Stimulated activated CD4-positive, alpha-beta T cell treated with anti-CD3 and anti-CD28 coated beads, Interleukin-4, amount 100 ng/mL, for 4 hours (primary cell): ENCODE measurements around the gene VANGL2.

ENCODE experiments used
- DNase-seq, 2 experiments: peaks; one replicate each; pipeline ENCODE4 v3.0.0-alpha.2; 2020

VANGL2 gene

DNA sequence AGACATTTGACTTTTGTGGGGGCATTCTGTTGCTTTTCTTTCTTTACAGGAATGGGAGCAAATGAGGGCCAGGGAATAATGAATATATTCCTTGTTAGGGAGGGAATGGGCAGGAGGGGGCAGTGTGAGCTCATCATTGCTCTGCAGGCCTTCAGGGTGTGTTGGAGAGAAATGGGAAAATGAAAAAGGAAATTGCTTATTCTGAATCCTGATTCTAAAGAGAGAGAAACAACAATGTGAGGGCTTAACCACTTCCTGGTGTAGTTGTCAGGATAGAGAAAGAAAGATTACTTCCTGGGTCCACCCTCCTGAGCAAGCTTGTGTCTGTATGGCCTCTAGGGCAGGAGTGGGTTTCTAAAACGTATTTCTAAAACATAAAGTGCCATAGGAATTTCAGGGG, 28.3 kb downstream of the VANGL2 start:
- peak; percentile 19 to 27 for DNase-seq

DNA sequence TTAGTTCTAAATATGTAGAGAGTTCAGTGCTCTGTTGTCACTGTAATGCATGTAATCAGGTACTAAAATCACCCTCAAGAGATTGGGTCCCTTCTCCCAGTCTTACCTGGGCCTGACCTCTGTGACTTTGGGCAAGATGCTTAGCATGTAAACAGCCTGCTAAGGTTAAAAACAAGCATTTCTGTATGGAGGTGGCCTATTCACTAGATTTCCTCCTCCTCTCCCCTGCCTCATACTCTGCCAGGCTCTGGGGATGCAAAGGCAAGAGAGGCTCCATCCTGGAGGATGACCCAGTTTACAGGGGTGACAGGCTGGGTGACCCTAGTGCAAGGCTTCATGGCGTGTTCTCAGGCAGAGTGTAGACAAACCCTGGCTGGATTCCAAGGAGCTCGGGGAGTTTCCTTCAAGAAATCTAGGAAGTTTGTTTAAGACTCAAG, 28.8 kb downstream of the VANGL2 start:
- DNase-seq, result no peak

DNA sequence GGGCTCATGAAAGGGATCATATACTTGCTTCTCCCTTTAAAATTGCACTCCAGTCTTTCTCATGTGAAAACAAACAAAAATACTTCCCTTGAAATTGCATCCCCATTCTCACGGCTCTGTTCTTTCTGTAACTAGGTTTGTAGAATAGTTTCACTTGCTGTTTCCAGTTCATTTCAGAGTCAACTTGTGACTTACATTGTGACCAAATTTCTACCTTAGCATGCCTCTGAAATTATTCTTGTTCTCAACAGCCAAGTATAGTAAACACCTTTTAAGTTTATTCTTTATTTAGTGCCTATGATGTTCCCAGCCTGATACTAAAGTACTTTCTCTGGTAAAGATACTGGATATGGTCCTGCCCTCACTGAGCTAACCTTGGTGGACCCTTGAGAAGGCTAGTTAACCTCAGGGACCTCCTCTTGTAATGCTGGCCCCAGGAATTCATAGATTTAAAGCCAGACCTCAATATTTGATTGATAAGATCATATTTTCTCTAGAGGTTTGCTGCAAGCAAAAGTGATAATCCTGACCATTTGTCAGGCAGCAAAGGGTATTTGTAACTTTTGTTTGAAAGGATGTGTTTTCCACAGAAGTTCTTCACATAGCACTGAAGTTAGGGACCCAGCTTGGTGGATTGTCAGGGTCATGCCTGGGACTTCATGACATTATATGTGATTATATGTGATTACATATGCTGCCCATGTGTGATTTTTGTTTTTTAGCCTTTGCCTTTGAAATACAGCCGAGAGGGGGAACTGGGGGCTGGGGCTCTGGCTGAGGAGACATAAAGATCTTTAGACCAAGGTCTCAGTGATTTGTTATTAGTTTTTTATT, 29.6 kb downstream of the VANGL2 start:
- DNase-seq, result no peak

DNA sequence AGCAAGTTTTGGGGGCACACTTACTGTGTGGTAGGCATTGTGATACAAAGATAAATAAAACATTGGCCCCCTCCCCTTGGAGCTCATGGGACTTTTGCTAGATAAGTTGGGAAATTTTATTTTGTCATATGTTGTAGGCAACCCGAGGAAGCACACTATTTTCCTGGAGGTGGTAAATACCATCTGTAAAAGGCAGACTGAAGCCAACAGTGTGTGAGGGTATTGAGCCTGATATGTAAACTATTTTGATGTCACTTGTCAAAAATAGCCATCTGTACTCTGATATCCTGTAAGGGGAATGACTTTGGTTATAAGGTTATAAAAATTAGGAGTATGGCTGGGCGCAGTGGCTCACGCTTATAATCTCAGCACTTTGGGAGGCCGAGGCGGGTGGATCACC, 30.6 kb downstream of the VANGL2 start:
- no peak for DNase-seq

DNA sequence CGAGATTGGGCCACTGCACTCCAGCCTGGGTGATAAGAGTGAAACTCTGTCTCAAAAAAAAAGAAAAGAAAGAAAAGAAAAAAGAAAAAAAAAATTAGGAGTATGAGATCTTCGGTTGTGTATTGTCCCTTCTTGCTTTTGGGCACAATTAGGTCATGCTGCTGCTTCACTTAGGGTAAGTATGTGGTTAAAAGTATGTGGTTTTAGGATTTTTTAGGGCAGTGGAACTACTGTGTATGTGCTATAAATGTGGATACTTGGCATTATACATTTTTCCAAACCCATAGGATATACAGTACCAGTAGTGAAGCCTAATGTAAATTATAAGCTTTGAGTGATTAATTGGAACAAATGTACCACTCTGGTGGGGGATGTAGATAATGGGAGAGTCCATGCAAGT, 31.2 kb downstream of the VANGL2 start:
- DNase-seq, result no peak

DNA sequence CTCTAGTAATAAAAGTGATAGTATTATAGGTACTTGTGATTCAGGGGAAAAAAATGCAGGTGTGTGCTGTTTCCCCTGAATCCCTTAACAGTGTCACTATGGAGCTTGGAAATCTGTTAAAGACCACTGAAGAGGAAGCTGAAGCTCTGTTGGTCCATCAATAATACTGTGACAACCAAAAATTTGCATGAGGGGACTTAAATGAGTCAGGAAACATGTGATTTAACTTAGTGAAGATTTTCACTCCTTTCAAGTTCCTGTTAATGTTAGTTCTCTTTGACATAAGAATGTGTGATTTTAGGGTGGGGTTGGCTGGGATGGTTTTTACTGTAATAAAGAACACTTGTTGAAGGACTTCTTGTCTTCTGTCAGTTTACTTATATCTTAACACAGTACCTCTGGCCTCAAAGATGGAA, 32.0 kb downstream of the VANGL2 start:
- no peak for DNase-seq

DNA sequence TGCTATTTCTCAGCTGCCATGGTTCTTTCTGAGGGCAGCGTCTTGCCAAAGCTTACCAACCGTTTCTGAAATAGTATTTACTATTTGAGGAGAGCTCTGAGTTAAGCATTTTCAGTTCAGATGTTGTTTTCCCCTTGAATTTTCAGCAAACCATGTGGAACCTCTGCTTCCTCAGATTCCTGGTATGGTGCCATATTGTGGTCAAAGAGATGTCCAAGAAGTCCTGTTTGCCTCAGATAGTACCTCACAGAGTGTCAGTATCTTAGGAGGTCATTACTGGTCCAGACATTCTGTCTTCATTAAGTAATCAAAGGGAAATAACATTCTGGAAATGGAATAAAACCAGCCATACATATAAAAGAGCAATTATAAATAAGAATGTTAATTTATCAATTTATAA, 36.6 kb downstream of the VANGL2 start:
- no peak for DNase-seq

DNA sequence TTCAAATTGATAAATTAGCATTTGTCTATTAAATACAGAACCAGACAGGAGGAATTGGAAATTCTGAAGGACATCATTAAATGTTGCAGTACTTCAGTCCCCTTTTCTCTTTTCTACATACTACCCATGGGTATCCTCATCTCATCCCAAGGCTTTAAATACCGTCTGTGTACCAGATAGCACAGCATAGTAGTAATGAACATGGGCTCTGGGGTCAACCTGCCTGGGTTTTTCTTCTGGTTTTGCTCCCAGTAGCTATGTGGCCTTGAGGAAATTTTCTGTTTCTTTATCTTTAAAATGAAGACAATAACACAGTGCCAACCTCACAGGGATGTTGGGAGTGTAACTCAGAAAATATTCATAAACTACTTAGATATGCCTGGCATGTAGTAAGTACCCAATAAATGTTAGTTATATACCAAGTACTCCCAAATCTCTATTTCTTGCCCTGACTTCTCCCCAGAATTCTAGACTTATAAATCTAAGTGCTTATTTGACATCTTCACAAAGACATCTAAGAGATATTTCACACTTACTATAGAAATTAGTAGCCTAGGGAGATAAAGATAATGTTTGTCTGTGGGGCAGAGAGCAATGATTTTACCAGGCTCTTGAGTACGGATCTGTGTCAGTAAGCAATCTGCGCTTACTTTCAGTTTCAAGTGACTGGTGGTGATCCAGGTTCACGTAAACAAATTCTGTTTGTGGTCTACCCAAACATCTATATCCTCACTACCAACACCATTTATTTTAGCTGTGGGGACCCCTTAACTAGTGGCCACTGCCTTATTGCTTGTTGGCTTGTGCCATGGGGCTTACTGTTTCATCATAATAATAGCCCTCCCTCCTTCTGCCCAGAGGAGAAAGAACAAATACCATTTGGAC, 37.3 kb downstream of the VANGL2 start:
- DNase-seq, result no peak

DNA sequence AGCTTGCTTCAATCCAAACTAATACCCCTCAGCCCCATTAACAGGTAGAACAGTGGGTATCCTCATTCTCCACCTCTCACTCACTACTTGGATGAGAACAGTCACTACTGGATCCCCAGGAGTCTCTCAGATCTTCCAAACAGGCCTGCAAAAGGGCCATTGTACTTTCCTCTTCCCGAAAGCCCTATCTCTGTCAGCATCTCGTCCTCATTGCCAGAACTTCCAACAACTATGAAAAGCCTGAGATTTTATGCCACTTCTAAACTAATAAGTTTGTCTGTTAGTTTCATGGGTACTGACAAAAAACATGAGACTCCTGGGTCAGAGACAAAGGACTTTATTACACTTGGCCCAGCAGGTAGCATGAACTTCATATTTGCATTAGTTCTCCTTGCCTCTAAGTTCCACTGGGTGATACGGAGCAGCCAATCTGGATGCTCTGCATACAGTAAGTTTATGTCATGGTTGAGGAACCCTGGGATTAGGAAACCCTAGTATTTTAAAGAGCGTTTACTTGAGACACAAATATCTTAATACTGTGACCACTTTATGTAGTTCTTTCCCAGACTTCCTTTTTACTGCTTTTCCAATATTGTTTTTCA, 38.1 kb downstream of the VANGL2 start:
- DNase-seq, result no peak

DNA sequence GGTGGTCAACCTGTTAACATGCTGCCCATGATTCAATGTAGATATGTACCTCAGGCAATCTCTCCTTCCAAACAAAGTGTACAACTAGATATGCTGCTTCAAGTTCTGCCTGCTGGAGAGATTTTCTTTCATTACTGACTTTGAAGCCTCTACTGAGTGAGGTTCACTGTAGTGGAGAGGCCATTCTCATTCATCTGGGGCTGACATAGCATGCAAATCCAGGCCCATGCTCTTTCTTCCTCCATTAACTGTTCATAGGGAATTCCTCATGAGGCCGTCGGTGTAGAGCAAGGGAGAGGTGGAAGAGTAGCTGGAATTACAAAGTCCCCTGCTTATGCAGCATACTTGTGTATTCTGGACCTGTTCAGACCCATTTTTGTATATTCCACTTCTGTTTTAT, 38.6 kb downstream of the VANGL2 start:
- no peak for DNase-seq

DNA sequence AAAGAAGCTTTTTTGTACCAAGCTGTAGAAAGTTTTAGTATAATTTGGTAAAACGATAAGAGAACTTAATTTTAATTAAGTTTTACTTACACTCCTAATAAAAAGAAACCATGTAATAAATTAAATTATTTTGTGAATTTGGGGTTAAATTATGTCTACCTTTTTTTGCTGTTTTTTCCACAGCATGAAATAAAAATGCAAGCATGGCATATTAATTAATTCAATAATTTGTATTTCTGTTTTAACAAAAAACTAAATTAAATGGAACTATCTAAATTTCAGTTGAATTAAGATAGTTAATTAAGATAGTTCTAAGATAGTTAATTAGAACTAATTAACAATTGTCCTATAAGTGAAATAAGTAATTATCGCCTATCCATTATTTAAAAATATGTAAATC, 39.4 kb downstream of the VANGL2 start:
- DNase-seq, result no peak

DNA sequence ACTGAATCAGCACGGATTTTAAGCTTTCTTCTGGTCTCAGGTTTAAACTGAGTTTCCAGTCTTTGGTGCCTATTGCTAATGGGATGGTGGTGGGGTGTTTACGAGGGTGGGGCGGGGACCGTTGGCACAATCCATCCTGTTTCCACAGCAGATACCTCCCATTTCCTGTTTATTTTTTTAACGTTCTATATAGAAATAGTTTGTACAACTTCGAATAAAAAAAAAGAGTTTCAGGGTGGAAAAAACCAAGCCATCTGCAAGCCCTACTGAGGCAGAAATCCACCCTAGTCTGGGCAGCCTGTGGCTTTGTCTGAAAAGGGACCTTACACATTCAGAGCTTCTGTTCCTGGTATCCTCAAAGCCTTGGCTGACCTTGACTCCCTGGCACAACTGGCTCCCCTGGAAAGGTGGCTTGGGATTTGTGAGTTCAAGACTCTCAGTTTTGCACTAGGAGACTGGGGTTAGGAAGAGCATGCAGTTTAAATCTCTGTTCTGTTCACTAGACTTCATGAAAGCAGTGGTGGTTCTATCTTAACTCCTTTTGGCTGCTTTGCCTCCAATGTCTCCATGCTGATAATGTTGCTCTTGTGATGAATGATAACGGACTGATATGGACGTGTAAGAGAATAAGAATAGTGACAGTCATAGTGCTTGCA, 46.7 kb downstream of the VANGL2 start:
- DNase-seq, result no peak

DNA sequence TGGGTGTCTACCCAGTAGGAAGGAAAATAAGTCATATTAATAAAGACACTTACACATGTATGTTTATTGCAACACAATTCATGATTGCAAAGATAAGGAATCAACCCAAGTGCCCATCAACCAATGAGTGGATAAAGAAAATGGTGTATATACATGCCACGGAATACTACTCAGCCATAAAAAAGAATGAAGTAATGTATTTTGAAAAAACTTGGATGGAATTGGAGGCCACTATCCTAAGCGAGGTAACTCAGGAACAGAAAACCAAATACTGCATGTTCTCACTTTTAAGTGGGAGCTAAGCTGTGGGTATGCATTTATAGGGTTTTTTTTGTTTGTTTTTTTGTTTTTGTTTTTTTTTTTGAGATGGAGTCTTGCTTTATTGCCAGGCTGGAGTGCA, 49.1 kb downstream of the VANGL2 start:
- no peak for DNase-seq

DNA sequence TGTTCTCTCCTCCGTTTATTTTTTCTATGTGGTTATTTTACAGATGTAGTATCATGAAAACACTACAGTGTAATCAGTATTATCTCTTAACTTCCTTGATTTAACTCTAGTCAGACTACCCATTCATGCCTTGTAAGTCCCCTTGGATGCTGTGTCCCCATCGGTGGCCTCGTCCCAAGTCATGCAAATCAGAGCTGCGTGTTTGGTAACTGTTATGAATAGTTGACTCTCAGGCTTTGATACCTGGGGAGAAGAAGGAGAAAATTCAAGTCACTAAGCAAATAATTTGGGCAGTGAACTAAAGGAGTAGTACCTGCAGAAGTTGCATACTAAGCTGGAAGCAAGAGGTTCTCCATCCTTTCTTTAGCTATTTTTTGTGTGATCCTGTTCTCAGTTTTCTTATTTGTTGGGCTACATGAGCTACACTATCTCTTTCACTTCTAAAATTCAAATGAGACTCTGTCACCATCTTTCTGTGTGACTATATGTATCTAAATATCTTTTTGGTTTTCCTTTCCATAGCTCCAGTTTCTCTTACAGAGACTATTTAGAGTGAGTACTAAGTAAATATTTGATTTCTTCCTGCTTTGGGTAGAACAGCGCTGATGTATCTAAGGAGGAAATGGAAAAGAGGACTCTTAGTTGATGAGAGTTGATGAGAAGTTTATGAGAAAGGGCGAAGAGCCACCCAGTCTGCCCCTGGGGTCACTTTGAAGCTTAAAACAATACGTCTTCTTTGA, 50.9 kb downstream of the VANGL2 start:
- DNase-seq, result no peak

DNA sequence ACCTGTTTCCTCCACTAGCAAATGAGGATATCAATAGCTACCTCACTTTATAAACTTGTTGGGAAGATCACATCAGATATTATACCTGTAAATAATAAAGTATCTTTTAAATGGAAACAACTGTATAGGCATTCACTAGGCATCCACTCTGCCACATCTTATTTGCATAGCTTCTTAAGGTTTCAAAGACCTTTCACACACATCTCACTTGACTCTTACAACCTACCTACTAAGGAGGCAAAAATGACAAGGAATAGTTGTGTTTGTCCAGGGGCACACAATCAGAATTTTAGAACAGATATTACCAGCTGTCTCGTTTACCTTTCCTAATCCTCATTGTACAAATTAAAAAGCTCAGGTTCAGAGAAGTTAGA, 51.5 kb downstream of the VANGL2 start:
- DNase-seq, result no peak

DNA sequence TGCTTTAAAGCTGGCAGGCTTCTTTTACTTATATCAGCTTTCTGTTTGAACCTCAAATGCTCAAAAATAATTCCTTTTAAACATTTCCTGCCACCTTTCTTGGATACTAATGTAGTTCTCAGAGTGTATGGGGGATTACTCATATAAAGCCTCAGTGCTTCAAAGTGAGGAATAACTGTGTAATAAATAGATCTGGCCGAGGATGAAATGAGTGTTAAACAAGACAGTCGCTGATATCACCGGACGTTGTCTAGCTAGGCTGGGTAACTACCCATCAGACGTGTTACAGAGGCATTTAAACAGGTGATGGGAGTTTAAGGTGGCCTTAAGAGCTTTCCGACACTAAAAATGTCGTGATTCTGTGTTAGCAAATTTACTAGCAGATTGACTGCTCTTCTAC, 53.1 kb downstream of the VANGL2 start:
- peak in 1 of 2 experiments; percentile 38 for DNase-seq

DNA sequence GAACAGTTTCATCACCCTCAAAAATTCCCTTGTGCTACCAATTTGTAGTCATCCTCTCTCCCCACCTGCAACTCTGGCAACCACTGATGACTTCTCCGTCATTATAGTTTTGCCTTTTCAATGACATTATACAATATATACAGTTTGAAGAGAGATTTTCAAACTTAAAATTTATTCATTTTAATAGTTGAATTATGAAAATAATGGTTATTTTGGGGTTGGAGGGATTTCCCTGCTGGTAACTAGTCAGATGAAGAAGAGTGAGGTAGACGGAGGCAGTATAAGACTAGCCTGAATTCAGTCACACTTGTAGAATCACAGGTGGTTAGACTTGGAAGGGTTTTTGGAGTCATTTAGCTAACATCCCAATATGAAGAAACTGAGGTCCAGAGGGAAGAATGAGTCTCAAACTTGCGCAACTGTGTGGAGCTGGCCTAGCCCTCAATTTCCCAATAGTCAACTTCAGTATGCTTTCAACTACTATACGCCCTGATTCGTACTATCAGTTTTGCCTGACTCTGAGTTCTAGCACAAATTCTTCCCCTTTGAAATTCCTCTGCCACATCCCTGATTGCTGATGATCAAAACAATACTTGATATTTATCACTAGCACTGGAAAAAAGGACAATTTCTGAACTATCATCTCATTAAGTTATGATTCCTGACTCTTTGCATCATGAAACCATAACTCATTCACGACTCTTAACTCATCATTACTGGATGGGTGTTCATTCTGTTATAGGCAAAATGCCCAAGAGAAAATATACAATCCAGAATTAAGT, 54.2 kb downstream of the VANGL2 start:
- no peak for DNase-seq

DNA sequence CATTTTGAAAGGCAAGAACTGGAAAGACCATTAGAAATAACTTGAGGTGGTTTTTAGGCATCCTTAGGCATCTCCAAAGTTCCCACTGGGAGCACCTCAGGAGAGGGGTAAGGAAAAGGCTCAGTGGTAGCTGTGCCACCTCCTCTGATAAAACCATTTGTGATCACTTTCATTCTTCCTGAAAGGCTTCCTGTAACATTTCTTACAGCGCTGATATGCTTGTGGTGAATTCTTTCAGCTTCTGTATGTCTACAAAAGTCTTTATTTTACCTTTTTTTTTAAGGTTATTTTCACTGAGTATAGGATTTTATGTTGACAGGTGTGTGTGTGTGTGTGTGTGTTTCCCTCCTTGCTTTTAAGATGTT, 54.8 kb downstream of the VANGL2 start:
- no peak for DNase-seq

DNA sequence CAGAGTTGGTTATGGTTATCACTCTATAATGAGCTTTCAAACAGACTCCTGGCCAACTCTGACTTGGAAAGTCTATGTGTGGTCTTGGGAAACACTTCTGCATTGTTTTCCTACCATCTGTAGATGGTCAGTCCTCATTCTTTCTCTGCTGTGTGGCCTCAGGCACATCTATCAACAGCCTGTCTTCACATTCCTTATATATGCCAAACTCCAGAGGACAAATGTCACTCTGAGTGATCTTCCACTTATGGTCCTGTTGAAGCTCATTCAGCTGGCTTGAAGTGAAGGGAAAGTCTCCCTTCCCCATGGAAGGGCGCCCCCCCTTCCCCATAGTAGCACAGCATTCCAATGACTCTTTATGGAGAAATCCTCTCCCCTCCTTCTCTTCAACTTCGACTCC, 58.7 kb downstream of the VANGL2 start:
- DNase-seq, result no peak

DNA sequence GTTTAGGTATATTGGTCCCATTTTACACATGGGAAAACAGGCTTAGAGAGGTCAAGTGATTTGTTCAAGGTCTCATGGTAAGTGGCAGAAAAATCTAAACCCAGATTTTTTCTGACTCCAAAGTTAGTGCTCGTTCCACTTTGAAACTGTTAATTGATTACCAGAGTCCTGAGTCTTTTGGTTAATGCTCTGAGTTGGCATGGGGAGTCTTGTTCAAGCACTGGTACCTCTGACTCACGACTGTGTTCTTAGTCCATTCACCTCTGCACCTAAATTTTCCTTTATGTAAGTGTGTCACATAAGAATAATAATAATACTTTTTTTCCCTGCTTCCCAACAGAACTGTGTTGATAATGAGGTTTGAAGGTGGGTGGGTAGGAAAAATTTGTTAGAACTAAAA, 59.3 kb downstream of the VANGL2 start:
- DNase-seq, result peak in 1 of 2 experiments; percentile 25

DNA sequence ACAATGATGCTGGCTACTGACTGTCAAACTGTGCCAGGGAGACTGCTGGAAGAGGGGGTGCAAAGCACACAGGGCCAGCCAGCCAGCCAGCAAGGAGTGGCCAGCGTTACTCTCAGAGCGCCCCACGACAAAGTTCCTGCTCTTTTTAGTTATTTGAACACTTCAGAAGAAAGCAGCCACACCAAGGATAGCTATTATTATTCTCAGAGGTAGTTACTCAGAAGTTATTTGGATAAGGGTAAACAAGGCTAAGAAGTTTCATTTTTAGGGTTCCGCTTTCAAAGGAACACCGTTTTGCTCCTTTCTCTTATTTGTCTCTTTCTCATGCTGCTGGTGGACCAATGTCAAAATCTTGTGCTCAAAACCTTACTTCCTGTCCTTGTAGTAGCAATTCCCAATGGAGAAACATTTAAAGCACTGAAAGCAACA, 59.9 kb downstream of the VANGL2 start:
- peak in 1 of 2 experiments; percentile 12 for DNase-seq
